K562 (cell line): ENCODE data around the gene PSMC1. TPM values are rescaled to one million over a fixed set of nuclear protein-coding genes. Genes with fewer than 3 reads are reported as not detected.
A peak's percentile ranks its signal among the peaks of the same experiment; 100 is the strongest.

ENCODE experiments used
- ATAC-seq: fragments of 200-7000 bp; cut with Tn5 transposase; 3 replicates; pipeline ENCODE4 v1.9.1; 2020; ENCODE audit warnings: moderate library complexity
- BruUV-seq: library from RNA; stranded (reverse); fragments of 400-500 nt; replicated peaks from 2 replicates; lab custom pipeline; 2021; lab: Mats Ljungman, UMichigan
- CTCF ChIA-PET: fragments of 300-600 bp; formaldehyde crosslinking; extraction: SDS; loops from one replicate; lab custom pipeline; 2021; ENCODE audit warnings: low intra/inter-chr PET ratio; lab: Yijun Ruan, JAX
- POLR2A ChIA-PET: fragments of 300-600, 350-650 bp; sonication (Branson Sonifier 250); formaldehyde crosslinking; extraction: SDS; loops from one replicate; lab custom pipeline; 2021; ENCODE audit warnings: antibody characterized with exemption, inconsistent platforms; lab: Yijun Ruan, JAX
- DNase-seq, 4 experiments: peaks; one replicate each; pipeline versions ENCODE4 v3.0.0 to v3.0.0-alpha.2; 2011 to 2018; ENCODE audit warnings: low spot score in 3 of 4, mixed read lengths in 3 of 4; ENCODE audit errors: extremely low read depth in 1 of 4
- FAIRE-seq: peaks from 2 replicates; lab custom pipeline; 2011; peaks lifted over from hg19 to GRCh38; lab: Jason Lieb, UNC
- H2AFZ ChIP-seq: 2 replicates; pipeline ENCODE4 v1.6.0; 2011; ENCODE audit warnings: low read depth, low read length, control low read depth, inconsistent platforms
- H3K27ac ChIP-seq: fragments of 200-600 bp; 3 replicates; pipeline ENCODE4 v1.8.0; 2011; ENCODE audit warnings: low read depth, mild to moderate bottlenecking, control low read depth, inconsistent platforms, low read length, moderate library complexity, mixed read lengths; ENCODE audit errors: extremely low read depth
- H3K27me3 ChIP-seq, 2 experiments: fragments of 300-600 bp in 1 of 2; 2 replicates in 1 of 2; 3 replicates in 1 of 2; pipeline versions ENCODE4 v1.6.0 to v1.8.0; 2011; ENCODE audit warnings: inconsistent platforms in 2 of 2, low read length in 2 of 2, mild to moderate bottlenecking in 1 of 2, mixed read lengths in 1 of 2, moderate library complexity in 1 of 2; ENCODE audit not compliant: control insufficient read depth in 2 of 2, insufficient read depth in 2 of 2
- H3K36me3 ChIP-seq: fragments of 300-600 bp; 3 replicates; pipeline ENCODE4 v1.8.0; 2011; ENCODE audit warnings: mild to moderate bottlenecking, low read length, inconsistent platforms; ENCODE audit not compliant: control insufficient read depth, insufficient read depth
- H3K4me1 ChIP-seq, 2 experiments: fragments of 200-600 bp in 1 of 2; replicated peaks in 1 of 2; 2 replicates in 1 of 2; 3 replicates in 1 of 2; pipeline versions ENCODE4 v1.5.1 to v1.8.0; 2011; ENCODE audit warnings: inconsistent platforms in 2 of 2, low read length in 2 of 2, mild to moderate bottlenecking in 1 of 2, mixed read lengths in 1 of 2, moderate library complexity in 1 of 2; ENCODE audit not compliant: control insufficient read depth in 2 of 2, insufficient read depth in 2 of 2
- H3K4me2 ChIP-seq: 2 replicates; pipeline ENCODE4 v1.6.1; 2011; ENCODE audit warnings: low read length, control low read depth, inconsistent platforms, mixed read lengths; ENCODE audit not compliant: insufficient read depth
- H3K4me3 ChIP-seq: fragments of 200-600 bp; sonication (generic), shearing (Covaris generic); 2 replicates; pipeline ENCODE4 v1.5.1; 2016; ENCODE audit warnings: control low read depth, inconsistent platforms
- H3K79me2 ChIP-seq: fragments of 200-600 bp; 3 replicates; pipeline ENCODE4 v1.8.0; 2011; ENCODE audit warnings: low read length, inconsistent platforms; ENCODE audit not compliant: control insufficient read depth, insufficient read depth
- H3K9ac ChIP-seq, 2 experiments: 2 replicates each; pipeline versions ENCODE4 v1.6.0 to v1.6.1; 2011; ENCODE audit warnings: low read depth in 2 of 2, low read length in 2 of 2, control low read depth in 1 of 2, inconsistent platforms in 1 of 2, mild to moderate bottlenecking in 1 of 2, mixed read lengths in 1 of 2; ENCODE audit not compliant: insufficient read depth in 1 of 2
- H3K9me1 ChIP-seq: one replicate; pipeline ENCODE4 v1.6.0; 2011; ENCODE audit warnings: inconsistent platforms, mild to moderate bottlenecking, low read length, moderate library complexity; ENCODE audit not compliant: control insufficient read depth, insufficient read depth
- H3K9me3 ChIP-seq: replicated peaks from 2 replicates; pipeline ENCODE4 v1.5.1; 2011; ENCODE audit warnings: low read depth, low read length, inconsistent platforms; ENCODE audit not compliant: control insufficient read depth, insufficient read depth
- H4K20me1 ChIP-seq: replicated peaks from 2 replicates; pipeline ENCODE4 v1.6.1; 2011; ENCODE audit warnings: low read length, inconsistent platforms, mixed read lengths; ENCODE audit not compliant: control insufficient read depth, insufficient read depth
- AFF1 ChIP-seq, 2 experiments: fragments of 450-650 bp; IDR thresholded peaks; 2 replicates each; pipeline ENCODE4 v1.6.1; 2018; ENCODE audit warnings: mild to moderate bottlenecking in 2 of 2, low read depth in 1 of 2; ENCODE audit not compliant: partially characterized antibody in 2 of 2
- ILK ChIP-seq: fragments of 450-650 bp; IDR thresholded peaks from 2 replicates; pipeline ENCODE4 v1.6.1; 2016; ENCODE audit warnings: missing genetic modification characterization, low read depth, mild to moderate bottlenecking, missing compliant biosample characterization, moderate library complexity, borderline replicate concordance
- IRF2 ChIP-seq: sonication (generic); formaldehyde crosslinking; IDR thresholded peaks from 2 replicates; pipeline ENCODE4 v1.8.1; 2022; ENCODE audit warnings: mild to moderate bottlenecking, missing genetic modification reagents
- MAZ ChIP-seq, 2 experiments: fragments of 450-650 bp in 1 of 2; sonication (generic) in 1 of 2; formaldehyde crosslinking; IDR thresholded peaks in 1 of 2; conservative IDR thresholded peaks in 1 of 2; 2 replicates each; pipeline versions ENCODE4 v1.4.0 to v1.5.0; 2020; ENCODE audit warnings: mild to moderate bottlenecking in 1 of 2, missing genetic modification reagents in 1 of 2
- NCOA1 ChIP-seq: fragments of 450-650 bp; IDR thresholded peaks from 2 replicates; pipeline ENCODE4 v1.6.1; 2016; ENCODE audit warnings: low read depth
- PHB ChIP-seq: fragments of 250-450 bp; sonication (Bioruptor Pico); IDR thresholded peaks from 2 replicates; pipeline ENCODE4 v1.5.0; 2021
- PHF21A ChIP-seq: fragments of 450-650 bp; IDR thresholded peaks from 2 replicates; pipeline ENCODE4 v1.6.1; 2017; ENCODE audit warnings: low read depth, borderline replicate concordance
- PYGO2 ChIP-seq: fragments of 450-650 bp; IDR thresholded peaks from 2 replicates; pipeline ENCODE4 v1.6.1; 2016; ENCODE audit warnings: mild to moderate bottlenecking, missing genetic modification characterization, moderate library complexity, missing compliant biosample characterization
- RBFOX2 ChIP-seq: fragments of 200-400 bp; formaldehyde crosslinking; IDR thresholded peaks from 2 replicates; pipeline ENCODE4 v1.6.1; 2017; ENCODE audit warnings: low read depth, mild to moderate bottlenecking, low read length, moderate library complexity
- STAT5B ChIP-seq: fragments of 250-450 bp; sonication (Bioruptor Pico); IDR thresholded peaks from 2 replicates; pipeline ENCODE4 v1.8.0; 2021; ENCODE audit warnings: mild to moderate bottlenecking, inconsistent platforms
- SUPT5H ChIP-seq: fragments of 450-650 bp; IDR thresholded peaks from 2 replicates; pipeline ENCODE4 v1.6.1; 2016
- WGBS: fragments of 100-300 bp; shearing (Covaris generic); methylation state at CpG from one replicate; pipeline ENCODE4 v1.1.6; 2016; ENCODE audit warnings: low coverage, mixed read lengths; ENCODE audit not compliant: insufficient coverage; ENCODE audit errors: missing lambda C conversion rate; 5-methylcytosine and 5-hydroxymethylcytosine counted together
- in situ Hi-C: fragments of 300-500 bp; cut with MboI; formaldehyde crosslinking; loops from 4 replicates; pipeline ENCODE4 v1.15.0; 2018; ENCODE audit warnings: inconsistent platforms, mixed read lengths
- intact Hi-C: fragments of 100-400 bp; cut with micrococcal nuclease; formaldehyde crosslinking; loops from 2 replicates; pipeline ENCODE4 v1.14.2; 2022
- polyA plus RNA-seq, 8 experiments: library from polyadenylated mRNA; depleted of rRNA in 4 of 8; stranded (reverse) in 5 of 8; unstranded in 3 of 8; fragments of >200 nt; fragmentation: Nextera tagmentation in 2 of 8; fragmentation: Illumina TruSeq in 1 of 8; extraction: Ambion mirVana in 2 of 8; extraction: Trizol in 1 of 8; gene quantifications; 2 replicates each; pipeline versions ENCODE4 v1.2.1 to v1.2.3, GENCODE V29; 2011 to 2014; ENCODE audit warnings: inconsistent platforms in 1 of 8, missing spikeins in 1 of 8
- total RNA-seq, 7 experiments: library from RNA; depleted of rRNA in 6 of 7; stranded (reverse); fragments of >200 nt in 6 of 7; fragmentation: Illumina TruSeq in 2 of 7; extraction: Trizol in 2 of 7; gene quantifications; 2 replicates each; pipeline versions ENCODE4 v1.2.1 to v1.2.3, GENCODE V29; 2011 to 2021; ENCODE audit warnings: low replicate concordance in 1 of 7
- TF ChIP-seq, protein P1 (sequence below): fragments of 450-650 bp; IDR thresholded peaks from 2 replicates; pipeline ENCODE4 v1.6.1; 2016

Gene PSMC1
- total and polyA plus RNA-seq, 9 of the 15 experiments (the other 6 are each of a cell fraction or from before 2014, with no cell fraction given), result 87.8 to 276 (median 165) TPM

DNA sequence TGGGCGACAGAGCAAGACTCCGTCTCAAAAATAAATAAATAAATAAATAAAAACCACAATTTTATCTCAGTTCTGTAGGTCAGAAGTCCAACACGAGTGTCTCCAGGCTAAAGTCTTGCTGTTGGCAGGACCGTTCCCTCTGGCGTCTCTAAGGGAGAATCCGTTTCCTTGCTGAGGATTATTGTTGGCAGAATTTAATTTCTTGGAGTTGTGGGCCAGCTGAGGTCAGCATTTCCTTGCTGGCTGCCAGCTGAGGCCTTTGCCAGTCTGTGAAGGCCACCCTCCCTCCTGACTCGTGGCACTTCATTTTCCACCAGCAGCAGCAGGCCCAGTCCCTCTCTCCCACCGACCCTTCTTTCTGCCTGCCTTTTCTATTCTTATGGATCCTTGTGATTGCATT is 17.2 kb downstream of the PSMC1 start (continued):
- TF ChIP-seq AFF1 (IDR thresholded peaks at IDR 0.05; ENCODE audit: low read depth in 1 of 2, partially characterized antibody in 2 of 2) (no peak), NCOA1 (no peak), RBFOX2 (0 out of 2 replicates have a peak, but pooled peaks have one; percentile 12), PHF21A (no peak)
- TF ChIP-seq, all 486 proteins: peak for 2

DNA sequence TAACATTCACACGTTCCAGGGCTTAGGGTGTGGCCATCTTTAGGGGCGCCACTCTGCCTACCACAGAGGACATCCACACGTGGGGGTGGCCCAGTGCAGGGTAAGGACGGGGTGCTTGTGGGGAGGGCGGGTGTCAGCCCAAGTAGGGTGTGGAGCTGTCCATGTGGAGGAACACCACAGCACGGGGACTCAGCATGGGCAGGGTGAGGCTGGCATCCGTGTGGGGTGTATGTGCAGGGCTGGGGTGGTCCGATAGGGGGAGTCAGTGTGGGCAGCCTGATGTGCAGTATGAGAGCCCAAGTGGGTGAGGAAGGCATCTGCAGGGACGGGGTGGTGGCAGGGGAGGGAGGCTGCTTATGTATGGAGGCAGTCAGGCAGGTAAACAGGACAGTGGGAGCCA is 17.7 kb downstream of the PSMC1 start:
- Histone ChIP-seq H3K79me2 (no peaks in the 10 kb centered on the region), H3K9ac (peak overlapping the region in 1 of 2 experiments; percentile 26; a peak in 1 of 4 replicates), H3K27me3 (no peaks in the 10 kb centered on the region), H3K36me3 (peaks cover 50% of the 10 kb centered on the region), H3K4me1 (peaks cover 0 to 4% of the 10 kb centered on the region in 2 experiments; a peak in 2 of 5 replicates), H2AFZ (no peak overlapping the region), H3K4me3 (no peak overlapping the region), H4K20me1 (no peaks in the 10 kb centered on the region), H3K9me3 (no peaks in the 10 kb centered on the region), H3K4me2 (no peak overlapping the region), H3K27ac (no peak overlapping the region), H3K9me1 (no peaks in the 10 kb centered on the region)
- ATAC-seq, result peak; percentile 52
- DNase-seq, result no peak
- BruUV-seq, result no TSS peak
- intact Hi-C loops (no loop called here), in situ Hi-C loops (no loop called here)
- ChIA-PET CTCF (no interaction called here), POLR2A (no interaction called here)
- no peak for FAIRE-seq
- 80% methylated on average over 2 of the region's 9 CpGs for WGBS
- TF ChIP-seq, protein P1, sequence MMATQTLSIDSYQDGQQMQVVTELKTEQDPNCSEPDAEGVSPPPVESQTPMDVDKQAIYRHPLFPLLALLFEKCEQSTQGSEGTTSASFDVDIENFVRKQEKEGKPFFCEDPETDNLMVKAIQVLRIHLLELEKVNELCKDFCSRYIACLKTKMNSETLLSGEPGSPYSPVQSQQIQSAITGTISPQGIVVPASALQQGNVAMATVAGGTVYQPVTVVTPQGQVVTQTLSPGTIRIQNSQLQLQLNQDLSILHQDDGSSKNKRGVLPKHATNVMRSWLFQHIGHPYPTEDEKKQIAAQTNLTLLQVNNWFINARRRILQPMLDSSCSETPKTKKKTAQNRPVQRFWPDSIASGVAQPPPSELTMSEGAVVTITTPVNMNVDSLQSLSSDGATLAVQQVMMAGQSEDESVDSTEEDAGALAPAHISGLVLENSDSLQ, result no peak
- TF ChIP-seq MAZ (CRISPR knock-in tag; conservative IDR thresholded peaks at IDR 0.05 in 1 of 2, IDR thresholded peaks at IDR 0.05 in 1 of 2) (no peak), STAT5B (CRISPR knock-in tag) (no peak), PYGO2 (tag) (no peak), PHB (CRISPR knock-in tag) (no peak), SUPT5H (0 out of 2 replicates have a peak, but pooled peaks have one; percentile 47), ILK (no peak), IRF2 (no peak)
